Lung (tissue), 12 donors: Measurements from ENCODE around the gene ZNF385A. TPM values are rescaled to one million over a fixed set of nuclear protein-coding genes. Genes with fewer than 3 reads are reported as not detected.

Experiments used
- ATAC-seq: fragments of 200-7000 bp; cut with Tn5 transposase; one replicate; pipeline ENCODE4 v1.9.1; 2020; ENCODE audit warnings: moderate number of reproducible peaks; ENCODE audit not compliant: insufficient read depth, low FRiP score
- DNase-seq, 3 donors: peaks; one replicate each; pipeline ENCODE4 v3.0.0-alpha.2; 2013 to 2017
- H3K27ac ChIP-seq, 2 donors: one replicate each; pipeline ENCODE4 v1.5.1; 2013; ENCODE audit warnings: mild to moderate bottlenecking in 2 of 2, moderate library complexity in 2 of 2, control low read depth in 1 of 2, inconsistent platforms in 1 of 2, low read depth in 1 of 2, low read length in 1 of 2
- H3K27me3 ChIP-seq, 3 donors: one replicate each; pipeline ENCODE4 v1.5.1; 2013; ENCODE audit warnings: low read length in 2 of 3; ENCODE audit not compliant: control insufficient read depth in 3 of 3, insufficient read depth in 3 of 3
- H3K36me3 ChIP-seq, 4 donors: one replicate each; pipeline ENCODE4 v1.5.1; 2013; ENCODE audit warnings: low read length in 4 of 4, mild to moderate bottlenecking in 1 of 4, moderate library complexity in 1 of 4; ENCODE audit not compliant: control insufficient read depth in 4 of 4, insufficient read depth in 4 of 4
- H3K4me1 ChIP-seq, 5 donors: one replicate each; pipeline ENCODE4 v1.5.1; 2013; ENCODE audit warnings: low read length in 5 of 5, mild to moderate bottlenecking in 2 of 5, moderate library complexity in 1 of 5; ENCODE audit not compliant: control insufficient read depth in 5 of 5, insufficient read depth in 5 of 5
- H3K4me3 ChIP-seq: one replicate; pipeline ENCODE4 v1.5.1; 2013; ENCODE audit warnings: mild to moderate bottlenecking, control low read depth, moderate library complexity
- H3K9ac ChIP-seq, 2 donors: one replicate each; pipeline ENCODE4 v1.5.1; 2013; ENCODE audit warnings: low read length in 2 of 2, control low read depth in 1 of 2; ENCODE audit not compliant: insufficient read depth in 1 of 2
- H3K9me3 ChIP-seq, 4 donors: one replicate each; pipeline ENCODE4 v1.5.1; 2013; ENCODE audit warnings: low read length in 3 of 4, mild to moderate bottlenecking in 1 of 4, moderate library complexity in 1 of 4; ENCODE audit not compliant: control insufficient read depth in 4 of 4, insufficient read depth in 3 of 4
- CTCF ChIP-seq: IDR thresholded peaks from 2 replicates; pipeline ENCODE4 v1.5.1; 2012; ENCODE audit warnings: mild to moderate bottlenecking; ENCODE audit errors: control extremely low read depth, extremely low read depth
- WGBS, 2 donors: extraction: QIAGEN DNeasy Blood & Tissue Kit; methylation state at CpG; one replicate each; pipeline ENCODE4 v1.1.7; 2013; 5-methylcytosine and 5-hydroxymethylcytosine counted together
- polyA plus RNA-seq, 2 donors: library from polyadenylated mRNA; stranded (reverse); fragments of 200-250 nt; gene quantifications; one replicate each; pipeline ENCODE4 v1.2.1, GENCODE V29; 2013
- total RNA-seq, 2 donors: library from RNA; depleted of rRNA in 1 of 2; stranded (reverse); fragments of >200 nt in 1 of 2; gene quantifications; one replicate each; pipeline ENCODE4 v1.2.1, GENCODE V29; 2014 to 2021
- donor health status: control.
- donor health status: control.
- donor health status: Bipolar disorder and iron deficiency.
- donor health status: healthy.
- donor health status: DM: yes; HTN: yes; CAD: no.

Gene ZNF385A
- total and polyA plus RNA-seq, 4 donors: 7.6 to 26.1 (median 16.6) TPM

- no peak overlapping the region for H3K27ac ChIP-seq
- WGBS, 2 donors: 89% methylated on average over 4 of the region's 4 CpGs
- no peak for DNase-seq
- peaks cover 4 to 27% (median 7%) of the 10 kb centered on the region in 5 donors for H3K4me1 ChIP-seq
- no peak for TF ChIP-seq CTCF
- no peak overlapping the region for H3K4me3 ChIP-seq
- ATAC-seq: no peak
- H3K27me3 ChIP-seq: no peaks in the 10 kb centered on the region
- H3K9me3 ChIP-seq: no peaks in the 10 kb centered on the region
- peaks cover 40 to 59% (median 49%) of the 10 kb centered on the region in 4 donors for H3K36me3 ChIP-seq
- H3K9ac ChIP-seq: no peak overlapping the region
These were observed 35.5 kb downstream of the ZNF385A start for GRCh38 chr12:54349036-54349435.

GRCh38 chr12:54341378-54342300, 42.9 kb downstream of the ZNF385A start:
- no peak overlapping the region for H3K4me3 ChIP-seq
- no peak overlapping the region for H3K27ac ChIP-seq
- ATAC-seq (no peak), DNase-seq (no peak)
- H3K9me3 ChIP-seq: no peaks in the 10 kb centered on the region
- no peaks in the 10 kb centered on the region for H3K27me3 ChIP-seq
- H3K9ac ChIP-seq: no peak overlapping the region
- TF ChIP-seq CTCF: no peak
- 90 to 92% methylated on average over 9 of the region's 9 CpGs for WGBS, 2 donors
- H3K4me1 ChIP-seq: peaks cover 3 to 30% (median 16%) of the 10 kb centered on the region in 5 donors
- peaks cover 23 to 40% (median 32%) of the 10 kb centered on the region in 4 donors for H3K36me3 ChIP-seq

- WGBS, 2 donors: 95 to 96% methylated on average over 7 of the region's 7 CpGs
- peaks cover 3 to 30% (median 16%) of the 10 kb centered on the region in 5 donors for H3K4me1 ChIP-seq
- H3K4me3 ChIP-seq: no peak overlapping the region
- ATAC-seq (no peak), DNase-seq (no peak)
- no peaks in the 10 kb centered on the region for H3K27me3 ChIP-seq
- no peak for TF ChIP-seq CTCF
- peaks cover 20 to 38% (median 30%) of the 10 kb centered on the region in 4 donors for H3K36me3 ChIP-seq
- no peaks in the 10 kb centered on the region for H3K9me3 ChIP-seq
- no peak overlapping the region for H3K27ac ChIP-seq
- H3K9ac ChIP-seq: no peak overlapping the region
These were observed 43.7 kb downstream of the ZNF385A start for GRCh38 chr12:54340846-54341245.
